GM18526 (cell line): ENCODE data around the gene GMPR2.
A peak's percentile ranks its signal among the peaks of the same experiment; 100 is the strongest.

Experiments
- POLR2A ChIP-seq: IDR thresholded peaks from 3 replicates; pipeline ENCODE4 v1.6.1; 2011; ENCODE audit not compliant: insufficient read length; ENCODE audit errors: extremely low read depth

The GMPR2 gene

GRCh38 chr14:24215495-24216344, 17.0 kb upstream of the GMPR2 start, which contains the start of gene MDP1:
Gene MDP1, minus strand, starts transcription at chr14:24216066. Its CDS starts 111 bp downstream, at chr14:24215955.
- peak; percentile 73 for TF ChIP-seq POLR2A

GRCh38 chr14:24216345-24216699, 16.4 kb upstream of the GMPR2 start:
- TF ChIP-seq POLR2A, result no peak

GRCh38 chr14:24219080-24219479, 13.6 kb upstream of the GMPR2 start:
- TF ChIP-seq POLR2A, result no peak

DNA sequence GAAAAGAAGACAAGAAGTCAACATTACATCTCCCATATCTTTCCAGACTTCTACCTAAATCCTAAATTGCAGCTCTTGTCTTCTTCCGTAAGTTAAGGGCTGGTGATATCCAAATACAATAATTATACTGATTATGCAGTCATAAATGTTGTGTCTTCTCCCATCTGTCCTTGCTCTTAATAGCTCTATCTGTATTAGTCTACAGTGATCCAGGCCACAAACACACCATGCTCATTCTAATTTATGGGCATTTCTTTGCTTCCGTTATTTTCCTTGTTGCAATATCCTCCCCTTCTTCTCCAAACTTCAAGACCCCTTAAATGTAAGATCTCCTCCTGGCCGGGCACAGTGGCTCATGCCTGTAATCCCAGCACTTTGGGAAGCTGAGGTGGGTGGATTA, 13.2 kb upstream of the GMPR2 start:
- no peak for TF ChIP-seq POLR2A

- no peak for TF ChIP-seq POLR2A
These were observed 8.1 kb upstream of the GMPR2 start for GRCh38 chr14:24224618-24225071.

GRCh38 chr14:24226473-24226872, 6.3 kb upstream of the GMPR2 start:
- no peak for TF ChIP-seq POLR2A

GRCh38 chr14:24228902-24229301, 3.8 kb upstream of the GMPR2 start:
- TF ChIP-seq POLR2A, result no peak

DNA sequence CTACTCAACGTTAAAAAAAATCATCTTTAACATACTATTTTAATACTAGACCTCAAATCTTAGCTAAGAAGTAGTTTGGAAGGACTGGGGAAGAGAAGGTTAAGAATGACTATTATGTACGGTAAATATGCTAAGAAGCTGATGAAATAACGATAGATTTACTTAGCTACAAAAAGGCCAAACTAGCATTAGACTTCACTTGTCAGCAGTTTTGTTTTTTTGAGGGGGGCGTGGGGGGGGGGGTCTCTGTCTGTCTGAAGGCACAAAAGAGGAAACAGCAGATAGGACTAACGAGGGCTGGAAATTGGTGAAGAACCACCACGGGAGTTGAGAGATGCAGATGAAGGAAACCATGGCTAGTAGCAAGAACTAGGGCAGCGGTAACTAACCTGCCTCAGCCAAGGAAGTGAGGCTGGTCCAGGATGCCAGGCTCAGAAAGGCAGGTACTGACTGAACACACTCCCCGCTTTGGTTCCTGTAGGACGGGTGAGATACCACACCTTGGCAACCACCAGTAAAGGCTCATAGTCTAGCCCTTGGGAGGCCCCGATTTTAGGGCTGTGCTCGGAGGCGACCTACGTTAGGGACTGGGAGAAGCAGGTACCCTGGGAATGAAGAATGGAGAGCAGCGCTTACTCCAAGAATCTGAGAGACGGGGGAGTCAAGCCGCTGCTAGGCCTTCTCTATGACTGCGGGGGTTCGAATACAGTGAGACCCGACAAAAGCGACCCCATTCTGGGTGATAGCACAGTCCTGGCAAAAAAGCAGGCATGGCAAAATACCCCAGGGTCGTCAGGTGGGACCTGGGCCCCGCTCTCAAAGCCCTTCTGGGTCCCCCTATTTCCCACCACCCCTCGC, 1.2 kb upstream of the GMPR2 start:
- TF ChIP-seq POLR2A, result no peak

DNA sequence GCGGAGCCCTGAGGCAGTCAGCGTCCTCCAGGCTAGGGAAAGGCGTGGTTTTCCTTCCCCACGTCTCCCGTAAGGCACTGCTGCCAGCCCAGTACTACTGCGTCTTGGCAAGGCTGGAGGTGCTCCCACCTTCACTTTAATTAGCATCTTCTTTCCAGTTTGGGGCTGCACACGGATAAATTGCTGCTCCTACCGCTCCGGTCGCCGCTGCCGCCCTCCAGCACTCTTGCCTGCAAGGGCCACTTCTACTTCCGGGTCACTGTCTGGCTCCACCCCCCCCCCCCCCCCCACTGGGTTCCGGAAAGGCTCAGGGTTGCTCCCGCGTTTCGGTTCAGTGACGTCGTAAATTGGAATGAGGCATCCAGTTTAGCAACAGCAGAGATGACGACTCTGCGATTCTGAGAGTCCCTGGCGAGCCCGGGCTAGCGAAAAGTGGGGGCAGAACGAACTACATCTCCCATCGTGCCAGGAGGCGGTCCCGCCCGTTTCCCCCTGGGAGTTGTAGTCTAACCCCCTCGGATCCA, 546 bp upstream of the GMPR2 start, which contains the start of gene NEDD8:
TSS of gene NEDD8 (minus strand) at position 247 of the 524 bp plus-strand sequence. CDS start at position 147, 100 bp downstream.
- peak; percentile 50 for TF ChIP-seq POLR2A

- no peak for TF ChIP-seq POLR2A
These were observed 773 bp downstream of the GMPR2 start for GRCh38 chr14:24233538-24233866.

DNA sequence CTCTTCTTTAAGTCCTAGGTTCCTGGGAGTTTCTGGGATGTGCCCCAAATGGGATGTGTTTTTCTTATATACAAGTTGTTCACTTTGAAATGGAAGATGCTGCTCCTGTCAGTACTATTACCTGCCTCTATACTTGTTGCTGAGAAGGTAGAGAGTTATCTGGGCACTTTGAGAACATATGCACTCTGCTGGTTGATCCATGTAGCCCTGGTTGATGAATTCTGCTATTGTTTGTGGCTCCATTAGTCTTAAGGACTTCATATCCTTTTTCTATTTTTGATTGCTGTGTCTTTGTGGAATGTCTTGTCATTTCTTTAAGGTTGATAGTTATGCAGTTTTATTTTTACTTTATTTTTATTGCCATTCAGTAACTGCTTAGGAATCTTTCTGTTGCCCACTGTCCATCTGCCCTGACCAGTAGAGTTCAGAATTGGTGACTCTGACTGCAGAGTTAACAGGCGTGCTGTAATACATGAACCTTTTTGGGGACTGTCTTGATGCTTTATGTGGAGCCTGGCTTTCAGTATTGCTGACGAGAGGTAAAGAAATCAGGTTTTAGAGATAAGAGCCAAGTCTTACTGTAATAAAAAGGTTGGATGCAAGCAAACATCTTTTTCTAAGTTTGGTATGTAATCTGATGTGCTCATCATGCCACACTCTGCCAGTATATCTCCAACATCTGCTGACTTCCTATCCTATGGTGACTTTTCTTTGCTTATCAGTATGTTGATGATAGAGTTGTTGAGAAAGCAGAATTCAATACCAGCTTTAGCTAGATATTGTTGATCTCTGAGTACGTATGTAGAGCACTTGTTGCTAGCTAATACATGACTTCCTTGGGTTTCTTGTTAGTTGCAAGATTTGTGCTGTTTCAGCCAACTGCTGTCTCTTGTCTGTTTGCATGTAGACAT, 1.6 kb downstream of the GMPR2 start:
- no peak for TF ChIP-seq POLR2A

DNA sequence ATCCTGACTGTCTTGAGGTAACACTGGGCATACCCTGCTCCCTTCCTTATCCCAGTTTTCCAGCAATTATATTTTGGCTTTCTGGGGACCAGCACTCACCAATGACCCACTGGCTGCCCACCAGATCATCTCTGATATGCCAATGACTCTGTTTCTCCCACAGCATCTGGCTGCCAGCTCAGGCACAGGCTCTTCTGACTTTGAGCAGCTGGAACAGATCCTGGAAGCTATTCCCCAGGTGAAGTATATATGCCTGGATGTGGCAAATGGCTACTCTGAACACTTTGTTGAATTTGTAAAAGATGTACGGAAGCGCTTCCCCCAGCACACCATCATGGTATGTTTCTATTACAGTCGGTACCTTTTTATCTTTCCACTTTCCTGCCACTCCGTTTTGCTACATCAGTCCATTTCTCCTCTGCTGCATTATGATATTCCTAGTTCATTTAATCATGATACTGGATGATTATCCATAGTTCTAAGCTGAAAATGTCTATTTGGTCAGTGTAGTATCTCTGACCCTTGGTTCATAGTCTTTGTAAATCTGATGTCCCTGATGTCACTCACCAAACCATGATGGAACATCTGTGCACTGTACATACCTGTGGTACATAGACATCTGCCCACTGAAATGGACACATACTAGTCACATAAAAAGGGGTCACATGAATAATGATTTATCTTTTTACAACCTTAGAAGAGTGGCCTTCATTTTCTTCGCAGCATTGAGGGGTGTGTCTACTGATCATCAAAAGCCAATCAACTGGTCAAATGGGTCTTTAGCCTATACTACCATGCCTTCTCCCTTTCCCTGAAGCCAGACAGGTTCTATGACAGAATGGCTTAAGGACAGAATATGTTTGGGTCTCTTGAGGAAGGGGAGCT, 3.3 kb downstream of the GMPR2 start:
- no peak for TF ChIP-seq POLR2A

GRCh38 chr14:24236689-24237462, 4.1 kb downstream of the GMPR2 start:
- no peak for TF ChIP-seq POLR2A
